HUES48 (cell line): ENCODE measurements around the gene AVL9.

Experiments
- H3K27ac ChIP-seq: one replicate; pipeline ENCODE4 v1.7.0; 2013; ENCODE audit warnings: low read depth, low read length, inconsistent platforms
- H3K27me3 ChIP-seq: 2 replicates; pipeline ENCODE4 v1.6.1; 2013; ENCODE audit warnings: mild to moderate bottlenecking, low read length; ENCODE audit not compliant: control insufficient read depth, insufficient read depth
- H3K36me3 ChIP-seq: 2 replicates; pipeline ENCODE4 v1.6.1; 2013; ENCODE audit warnings: low read length; ENCODE audit not compliant: control insufficient read depth, insufficient read depth
- H3K4me1 ChIP-seq: 2 replicates; pipeline ENCODE4 v1.6.1; 2013; ENCODE audit warnings: mild to moderate bottlenecking, low read length; ENCODE audit not compliant: control insufficient read depth, insufficient read depth
- H3K4me3 ChIP-seq: 2 replicates; pipeline ENCODE4 v1.5.1; 2013; ENCODE audit warnings: mild to moderate bottlenecking, low read depth, low read length
- H3K9ac ChIP-seq: 2 replicates; pipeline ENCODE4 v1.6.1; 2013; ENCODE audit warnings: mild to moderate bottlenecking, low read depth, low read length, moderate library complexity
- H3K9me3 ChIP-seq: 2 replicates; pipeline ENCODE4 v1.6.1; 2013; ENCODE audit warnings: low read length; ENCODE audit not compliant: control insufficient read depth, insufficient read depth

AVL9 gene

GRCh38 chr7:32472015-32472414 is 23.3 kb upstream of the AVL9 start:
- no peak overlapping the region for H3K27ac ChIP-seq
- no peaks in the 10 kb centered on the region for H3K4me1 ChIP-seq
- no peaks in the 10 kb centered on the region for H3K36me3 ChIP-seq
- no peaks in the 10 kb centered on the region for H3K27me3 ChIP-seq
- H3K4me3 ChIP-seq = no peak overlapping the region
- H3K9me3 ChIP-seq = no peaks in the 10 kb centered on the region
- H3K9ac ChIP-seq = no peak overlapping the region

GRCh38 chr7:32474008-32474407 is 21.3 kb upstream of the AVL9 start:
- Histone ChIP-seq H3K9ac (no peak overlapping the region), H3K4me3 (no peak overlapping the region), H3K27ac (no peak overlapping the region), H3K9me3 (no peaks in the 10 kb centered on the region), H3K4me1 (no peaks in the 10 kb centered on the region), H3K27me3 (no peaks in the 10 kb centered on the region), H3K36me3 (no peaks in the 10 kb centered on the region)

GRCh38 chr7:32476816-32477648 is 18.3 kb upstream of the AVL9 start:
- no peaks in the 10 kb centered on the region for H3K9me3 ChIP-seq

GRCh38 chr7:32477649-32477980 is 17.7 kb upstream of the AVL9 start:
- Histone ChIP-seq H3K36me3 (no peaks in the 10 kb centered on the region), H3K27ac (no peak overlapping the region), H3K4me1 (no peaks in the 10 kb centered on the region), H3K9me3 (no peaks in the 10 kb centered on the region), H3K4me3 (no peak overlapping the region), H3K9ac (no peak overlapping the region), H3K27me3 (no peaks in the 10 kb centered on the region)

More at GRCh38 chr7:32476816-32477648, 18.3 kb upstream of the AVL9 start:
- Histone ChIP-seq H3K4me1 (no peaks in the 10 kb centered on the region), H3K27ac (no peak overlapping the region), H3K36me3 (no peaks in the 10 kb centered on the region), H3K4me3 (no peak overlapping the region), H3K9ac (no peak overlapping the region), H3K27me3 (no peaks in the 10 kb centered on the region)

GRCh38 chr7:32479574-32480200 is 15.6 kb upstream of the AVL9 start:
- H3K27ac ChIP-seq = no peak overlapping the region
- no peaks in the 10 kb centered on the region for H3K4me1 ChIP-seq
- no peak overlapping the region for H3K4me3 ChIP-seq

GRCh38 chr7:32481176-32481575 is 14.1 kb upstream of the AVL9 start:
- Histone ChIP-seq H3K27me3 (no peaks in the 10 kb centered on the region), H3K9ac (no peak overlapping the region)

More at GRCh38 chr7:32479574-32480200, 15.6 kb upstream of the AVL9 start:
- Histone ChIP-seq H3K9me3 (no peaks in the 10 kb centered on the region), H3K36me3 (no peaks in the 10 kb centered on the region), H3K27me3 (no peaks in the 10 kb centered on the region), H3K9ac (no peak overlapping the region)

GRCh38 chr7:32481921-32482320 is 13.4 kb upstream of the AVL9 start:
- peaks cover 15% of the 10 kb centered on the region for H3K36me3 ChIP-seq
- H3K27ac ChIP-seq = no peak overlapping the region
- H3K27me3 ChIP-seq = no peaks in the 10 kb centered on the region
- H3K9me3 ChIP-seq = no peaks in the 10 kb centered on the region
- H3K9ac ChIP-seq = no peak overlapping the region
- H3K4me3 ChIP-seq = no peak overlapping the region
- H3K4me1 ChIP-seq = no peaks in the 10 kb centered on the region

More at GRCh38 chr7:32481176-32481575, 14.1 kb upstream of the AVL9 start:
- peaks cover 7% of the 10 kb centered on the region for H3K36me3 ChIP-seq
- no peaks in the 10 kb centered on the region for H3K4me1 ChIP-seq
- H3K9me3 ChIP-seq = no peaks in the 10 kb centered on the region
- H3K4me3 ChIP-seq = no peak overlapping the region
- H3K27ac ChIP-seq = no peak overlapping the region

GRCh38 chr7:32489788-32490126 is 5.5 kb upstream of the AVL9 start:
- H3K36me3 ChIP-seq = peaks cover 35% of the 10 kb centered on the region
- H3K27ac ChIP-seq = peak overlapping the region; percentile 82
- H3K4me3 ChIP-seq = peak overlapping the region; percentile 81
- H3K9ac ChIP-seq = peak overlapping the region; percentile 83
- H3K9me3 ChIP-seq = no peaks in the 10 kb centered on the region
- 0 out of 2 replicates have a peak, but pooled peaks cover 3% of the 10 kb centered on the region for H3K4me1 ChIP-seq
- no peaks in the 10 kb centered on the region for H3K27me3 ChIP-seq

GRCh38 chr7:32490127-32490796 is 5.0 kb upstream of the AVL9 start, which contains the start of gene LSM5:
LSM5 (minus strand) TSS chr7:32490380; CDS start chr7:32490365, 15 bp downstream.
- Histone ChIP-seq H3K9ac (peak within 1 kb of the TSS; percentile 83), H3K27ac (peak within 1 kb of the TSS; percentile 82), H3K4me1 (0 out of 2 replicates have a peak, but pooled peaks cover 3% of the 10 kb centered on the region), H3K36me3 (peaks cover 34% of the 10 kb centered on the region), H3K27me3 (no peaks in the 10 kb centered on the region), H3K9me3 (no peaks in the 10 kb centered on the region), H3K4me3 (peak within 1 kb of the TSS; percentile 81)

- Histone ChIP-seq H3K9ac (peak overlapping the region; percentile 86), H3K9me3 (no peaks in the 10 kb centered on the region), H3K27ac (peak overlapping the region; percentile 45), H3K4me1 (0 out of 2 replicates have a peak, but pooled peaks cover 6% of the 10 kb centered on the region), H3K36me3 (0 out of 2 replicates have a peak, but pooled peaks cover 5% of the 10 kb centered on the region), H3K4me3 (peak overlapping the region; percentile 83), H3K27me3 (no peaks in the 10 kb centered on the region)
Measured at GRCh38 chr7:32494946-32495297, 367 bp upstream of the AVL9 start.
